ENCODE data around the gene OSBPL7.
"Not testable (repeated sequence)": the region's sequence is repeated elsewhere in the genome, so short reads cannot be mapped to it uniquely, and the experiment has no call there.

OSBPL7 gene

GRCh38 chr17:47803201-47803600, 18.4 kb downstream of the OSBPL7 start:
- no peak for DNase-seq

- peak; percentile 77 for DNase-seq
These were observed 19.1 kb downstream of the OSBPL7 start for GRCh38 chr17:47802341-47803022.

GRCh38 chr17:47801906-47802305, 19.7 kb downstream of the OSBPL7 start:
- DNase-seq, result no peak

- DNase-seq, result no peak
These were observed 20.3 kb downstream of the OSBPL7 start for GRCh38 chr17:47801176-47801765.

- no peak for DNase-seq
These were observed 20.9 kb downstream of the OSBPL7 start for GRCh38 chr17:47800686-47801085.

GRCh38 chr17:47797797-47798196, 23.8 kb downstream of the OSBPL7 start:
- DNase-seq, result no peak

- DNase-seq, result no peak
These were observed 28.6 kb downstream of the OSBPL7 start for GRCh38 chr17:47792979-47793378.

- no peak for DNase-seq
These were observed 29.1 kb downstream of the OSBPL7 start for GRCh38 chr17:47792457-47792856.

GRCh38 chr17:47791025-47791424, 30.6 kb downstream of the OSBPL7 start:
- no peak for DNase-seq

- DNase-seq, result peak; percentile 41
These were observed 31.7 kb downstream of the OSBPL7 start for GRCh38 chr17:47789611-47790561.

GRCh38 chr17:47785538-47786123, 36.0 kb downstream of the OSBPL7 start:
- DNase-seq, result no peak

GRCh38 chr17:47781397-47781796, 40.2 kb downstream of the OSBPL7 start:
- no peak for DNase-seq

GRCh38 chr17:47778184-47778635, 43.4 kb downstream of the OSBPL7 start:
- DNase-seq, result no peak

- DNase-seq, result peak; percentile 67
These were observed 45.0 kb downstream of the OSBPL7 start for GRCh38 chr17:47776330-47777197.

GRCh38 chr17:47774987-47775580, 46.5 kb downstream of the OSBPL7 start:
- DNase-seq, result no peak

- DNase-seq, result no peak
These were observed 47.3 kb downstream of the OSBPL7 start for GRCh38 chr17:47774331-47774730.

- DNase-seq, result not testable (repeated sequence)
These were observed 47.9 kb downstream of the OSBPL7 start for GRCh38 chr17:47773649-47774048.

- DNase-seq, result no peak
These were observed 57.5 kb downstream of the OSBPL7 start for GRCh38 chr17:47763913-47764582.

- DNase-seq, result no peak
These were observed 58.9 kb downstream of the OSBPL7 start for GRCh38 chr17:47762728-47763127.

GRCh38 chr17:47760409-47761140, 61.0 kb downstream of the OSBPL7 start:
- no peak for DNase-seq
